ENCODE data around the gene PMEL. TPM values are rescaled to one million over a fixed set of nuclear protein-coding genes. Genes with fewer than 3 reads are reported as not detected.

Gene PMEL
- total and polyA plus RNA-seq, 9 of the 15 experiments (the other 6 are each of a cell fraction or from before 2014, with no cell fraction given): 0.36 to 2.0 (median 0.98) TPM

- no peak for TF ChIP-seq DDX20 (tag; IDR thresholded peaks at IDR 0.05; ENCODE audit: low read depth)
- TF ChIP-seq NRF1 (conservative IDR thresholded peaks at IDR 0.05 in 1 of 2, IDR thresholded peaks at IDR 0.05 in 1 of 2): no peak
- no peak for TF ChIP-seq ATF7 (IDR thresholded peaks at IDR 0.05)
- TF ChIP-seq CSDE1 (IDR thresholded peaks at IDR 0.05): no peak
- no peak for TF ChIP-seq BRD9 (IDR thresholded peaks at IDR 0.05; ENCODE audit: low read depth, partially characterized antibody)
- TF ChIP-seq RBFOX2 (IDR thresholded peaks at IDR 0.05; ENCODE audit: low read depth, low read length): peak; percentile 74
- TF ChIP-seq SIN3A (IDR thresholded peaks at IDR 0.05; ENCODE audit: borderline replicate concordance in 2 of 2, control insufficient read depth in 1 of 2, low read depth in 2 of 2, low read length in 2 of 2): no peak
- TF ChIP-seq ZNF224 (CRISPR knock-in tag; IDR thresholded peaks at IDR 0.05): 0 out of 2 replicates have a peak, but pooled peaks have one; percentile 68
- TF ChIP-seq SMC3 (conservative IDR thresholded peaks at IDR 0.05; ENCODE audit: insufficient read depth, low read depth, low read length): no peak
- TF ChIP-seq ZNF232 (CRISPR knock-in tag; IDR thresholded peaks at IDR 0.05): no peak
- no peak for TF ChIP-seq ZNF512 (tag; IDR thresholded peaks at IDR 0.05)
- TF ChIP-seq, protein P1, sequence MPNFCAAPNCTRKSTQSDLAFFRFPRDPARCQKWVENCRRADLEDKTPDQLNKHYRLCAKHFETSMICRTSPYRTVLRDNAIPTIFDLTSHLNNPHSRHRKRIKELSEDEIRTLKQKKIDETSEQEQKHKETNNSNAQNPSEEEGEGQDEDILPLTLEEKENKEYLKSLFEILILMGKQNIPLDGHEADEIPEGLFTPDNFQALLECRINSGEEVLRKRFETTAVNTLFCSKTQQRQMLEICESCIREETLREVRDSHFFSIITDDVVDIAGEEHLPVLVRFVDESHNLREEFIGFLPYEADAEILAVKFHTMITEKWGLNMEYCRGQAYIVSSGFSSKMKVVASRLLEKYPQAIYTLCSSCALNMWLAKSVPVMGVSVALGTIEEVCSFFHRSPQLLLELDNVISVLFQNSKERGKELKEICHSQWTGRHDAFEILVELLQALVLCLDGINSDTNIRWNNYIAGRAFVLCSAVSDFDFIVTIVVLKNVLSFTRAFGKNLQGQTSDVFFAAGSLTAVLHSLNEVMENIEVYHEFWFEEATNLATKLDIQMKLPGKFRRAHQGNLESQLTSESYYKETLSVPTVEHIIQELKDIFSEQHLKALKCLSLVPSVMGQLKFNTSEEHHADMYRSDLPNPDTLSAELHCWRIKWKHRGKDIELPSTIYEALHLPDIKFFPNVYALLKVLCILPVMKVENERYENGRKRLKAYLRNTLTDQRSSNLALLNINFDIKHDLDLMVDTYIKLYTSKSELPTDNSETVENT (CRISPR knock-in tag; IDR thresholded peaks at IDR 0.05): no peak; the same call in 1 of the 2 replicates
- 0 out of 2 replicates have a peak, but pooled peaks have one; percentile 36 for TF ChIP-seq HDGF (IDR thresholded peaks at IDR 0.05)
- peak; percentile 93 for TF ChIP-seq ZFX (CRISPR knock-in tag; IDR thresholded peaks at IDR 0.05)
- TF ChIP-seq SUPT5H (IDR thresholded peaks at IDR 0.05): peak; percentile 61; the same call in 1 of the 2 replicates
- TF ChIP-seq POLR2B (IDR thresholded peaks at IDR 0.05; ENCODE audit: low read depth, partially characterized antibody): peak; percentile 49
- no peak for TF ChIP-seq SOX6 (IDR thresholded peaks at IDR 0.05)
- TF ChIP-seq TBP (optimal IDR thresholded peaks at IDR 0.05; ENCODE audit: low read depth, low read length): no peak
- TF ChIP-seq NFIC (IDR thresholded peaks at IDR 0.05): no peak
- TF ChIP-seq RBBP5 (IDR thresholded peaks at IDR 0.05; ENCODE audit: borderline replicate concordance, insufficient read depth, low read length, poor library complexity, severe bottlenecking): peak; percentile 55
- TF ChIP-seq PREB (CRISPR knock-in tag; IDR thresholded peaks at IDR 0.05): no peak
- TF ChIP-seq ZNF263 (CRISPR knock-in tag; IDR thresholded peaks at IDR 0.05; ENCODE audit: borderline replicate concordance): no peak
- 0 out of 2 replicates have a peak, but pooled peaks have one; percentile 25 for TF ChIP-seq BCOR (IDR thresholded peaks at IDR 0.05)
- no peak for TF ChIP-seq ZNF124 (CRISPR knock-in tag; IDR thresholded peaks at IDR 0.05)
- TF ChIP-seq ZNF316 (IDR thresholded peaks at IDR 0.05): no peak
- no peak for TF ChIP-seq MBD2 (IDR thresholded peaks at IDR 0.05; ENCODE audit: borderline replicate concordance, low read depth)
- peak; percentile 61; the same call in 1 of the 2 replicates for TF ChIP-seq KLF1 (tag; IDR thresholded peaks at IDR 0.05)
- no peak for TF ChIP-seq SRSF3 (IDR thresholded peaks at IDR 0.05; ENCODE audit: insufficient read depth, low read length)
Measured at GRCh38 chr12:55974308-55974730, 8.5 kb upstream of the PMEL start (continued).
